ENCODE measurements around the gene DMWD.

Gene DMWD

GRCh38 chr19:45770192-45771101 is 22.2 kb downstream of the DMWD start:
- peak; percentile 93 for DNase-seq (ENCODE audit: low read depth, low spot score)

GRCh38 chr19:45769821-45770191 is 22.8 kb downstream of the DMWD start:
- DNase-seq (ENCODE audit: low read depth, low spot score): no peak

- DNase-seq (ENCODE audit: low read depth, low spot score): peak; percentile 80
These were observed 23.5 kb downstream of the DMWD start, which contains the start of gene SIX5 for GRCh38 chr19:45768984-45769782. TSS of gene SIX5 (minus strand) at chr19:45769252. CDS start at chr19:45768844, 408 bp downstream.

- DNase-seq (ENCODE audit: low read depth, low spot score): no peak
These were observed 24.0 kb downstream of the DMWD start for GRCh38 chr19:45768655-45768983.

- no peak for DNase-seq (ENCODE audit: low read depth, low spot score)
These were observed 24.6 kb downstream of the DMWD start for GRCh38 chr19:45767881-45768654.

- no peak for DNase-seq (ENCODE audit: low read depth, low spot score)
These were observed 25.2 kb downstream of the DMWD start for GRCh38 chr19:45767410-45767880.

- DNase-seq (ENCODE audit: low read depth, low spot score): no peak
These were observed 25.7 kb downstream of the DMWD start for GRCh38 chr19:45766869-45767346.

GRCh38 chr19:45766296-45766868 is 26.3 kb downstream of the DMWD start:
- no peak for DNase-seq (ENCODE audit: low read depth, low spot score)

GRCh38 chr19:45765702-45766295 is 26.8 kb downstream of the DMWD start:
- no peak for DNase-seq (ENCODE audit: low read depth, low spot score)

- DNase-seq (ENCODE audit: low read depth, low spot score): no peak
These were observed 27.5 kb downstream of the DMWD start for GRCh38 chr19:45764945-45765701.

- no peak for DNase-seq (ENCODE audit: low read depth, low spot score)
These were observed 28.2 kb downstream of the DMWD start for GRCh38 chr19:45764475-45764874.

GRCh38 chr19:45763691-45764294 is 28.9 kb downstream of the DMWD start:
- no peak for DNase-seq (ENCODE audit: low read depth, low spot score)

GRCh38 chr19:45762870-45763631 is 29.6 kb downstream of the DMWD start:
- DNase-seq (ENCODE audit: low read depth, low spot score): no peak

GRCh38 chr19:45761714-45762113 is 30.9 kb downstream of the DMWD start:
- DNase-seq (ENCODE audit: low read depth, low spot score): no peak

GRCh38 chr19:45758921-45759320 is 33.7 kb downstream of the DMWD start:
- no peak for DNase-seq (ENCODE audit: low read depth, low spot score)

GRCh38 chr19:45757695-45758094 is 35.0 kb downstream of the DMWD start:
- DNase-seq (ENCODE audit: low read depth, low spot score): no peak

- no peak for DNase-seq (ENCODE audit: low read depth, low spot score)
These were observed 38.3 kb downstream of the DMWD start for GRCh38 chr19:45754323-45754722.

GRCh38 chr19:45753548-45753947 is 39.1 kb downstream of the DMWD start:
- DNase-seq (ENCODE audit: low read depth, low spot score): no peak

- no peak for DNase-seq (ENCODE audit: low read depth, low spot score)
These were observed 40.0 kb downstream of the DMWD start for GRCh38 chr19:45752639-45753038.

Data from iPS DF 19.7 (cell line).